ENCODE data around the gene PIAS1.
"Not testable (repeated sequence)": the region's sequence is repeated elsewhere in the genome, so short reads cannot be mapped to it uniquely, and the experiment has no call there.

The PIAS1 gene

GRCh38 chr15:68200016-68200861 lies 146.1 kb downstream of the PIAS1 start:
- no peak for DNase-seq (ENCODE audit: low read depth)
- no peak overlapping the region for H3K4me3 ChIP-seq (ENCODE audit: control insufficient read depth, low read depth, low read length)
- TF ChIP-seq CTCF (IDR thresholded peaks at IDR 0.05; ENCODE audit: control insufficient read depth, insufficient read depth, low read depth, low read length, missing control alignments) = no peak

DNA sequence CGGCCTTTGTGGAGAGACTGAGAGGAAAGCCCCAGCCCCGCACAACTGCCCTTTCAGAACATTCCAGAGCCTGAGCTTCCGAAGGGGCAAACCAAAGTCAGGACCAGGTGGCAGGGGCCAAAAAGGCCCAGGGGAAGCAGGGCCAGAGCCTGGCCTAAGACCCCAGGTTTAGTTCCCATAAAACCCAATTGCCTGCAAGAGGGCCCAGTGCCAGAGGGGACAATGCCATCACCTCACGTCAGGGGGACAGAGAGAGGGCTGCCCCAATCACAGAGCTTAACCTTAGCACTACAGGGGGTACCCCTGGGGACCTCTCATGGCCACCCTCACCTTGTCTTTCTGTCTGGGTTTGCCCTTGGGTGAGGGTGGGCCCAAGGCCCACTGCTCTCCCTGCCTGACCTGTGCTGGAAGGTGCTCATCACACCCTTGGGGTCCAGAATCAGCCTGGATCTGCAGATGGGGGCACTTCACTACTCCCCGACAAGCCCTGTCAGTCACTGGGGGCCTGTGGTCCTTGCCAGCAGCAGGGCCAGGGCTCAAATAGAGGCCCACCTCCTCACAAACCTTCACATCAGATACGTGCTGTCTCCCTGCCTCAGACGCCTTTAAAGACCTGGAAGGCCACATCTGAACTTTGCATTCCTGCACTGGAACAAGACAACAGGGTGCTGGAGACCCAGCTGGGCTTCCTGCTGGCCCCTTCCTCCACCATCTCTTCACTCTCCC lies 147.2 kb downstream of the PIAS1 start:
- no peak for DNase-seq (ENCODE audit: low read depth)
- no peak for TF ChIP-seq CTCF (IDR thresholded peaks at IDR 0.05; ENCODE audit: control insufficient read depth, insufficient read depth, low read depth, low read length, missing control alignments)
- no peak overlapping the region for H3K4me3 ChIP-seq (ENCODE audit: control insufficient read depth, low read depth, low read length)

DNA sequence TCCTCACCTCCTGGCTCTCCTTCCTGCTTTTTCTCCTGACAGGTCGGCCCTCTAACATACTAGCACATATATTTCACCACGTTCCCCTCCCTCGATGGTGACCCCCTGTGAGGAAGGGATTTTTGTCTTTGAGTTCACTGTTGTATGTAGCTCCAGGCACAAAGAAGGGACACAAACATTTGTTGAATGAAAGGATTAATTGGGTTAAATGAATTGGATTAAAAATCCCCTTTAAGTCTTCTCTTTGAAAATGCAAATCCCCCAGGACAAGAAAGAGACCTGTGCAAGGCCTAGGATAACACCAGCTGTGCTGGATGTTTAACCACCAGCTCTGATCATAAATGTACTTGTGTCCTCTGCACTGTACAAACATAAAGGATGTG lies 147.8 kb downstream of the PIAS1 start:
- no peak for DNase-seq (ENCODE audit: low read depth)
- H3K4me3 ChIP-seq (ENCODE audit: control insufficient read depth, low read depth, low read length) = no peak overlapping the region
- TF ChIP-seq CTCF (IDR thresholded peaks at IDR 0.05; ENCODE audit: control insufficient read depth, insufficient read depth, low read depth, low read length, missing control alignments) = no peak

DNA sequence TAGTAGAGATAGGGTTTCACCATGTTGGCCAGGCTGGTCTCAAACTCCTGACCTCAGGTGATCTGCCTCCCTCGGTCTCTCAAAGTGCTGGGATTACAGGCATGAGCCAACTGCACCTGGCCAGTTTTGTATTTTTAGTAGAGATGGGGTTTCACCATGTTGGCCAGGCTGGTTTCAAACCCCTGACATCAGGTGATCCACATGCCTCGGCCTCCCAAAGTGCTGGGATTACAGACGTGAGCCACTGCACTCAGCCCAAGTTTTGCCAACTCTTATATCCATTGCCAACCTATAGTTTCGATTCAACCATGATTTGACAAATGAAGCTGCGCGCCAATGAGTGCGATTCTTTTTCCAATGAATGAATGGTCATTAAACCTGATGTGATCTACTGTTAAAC lies 148.9 kb downstream of the PIAS1 start:
- DNase-seq (ENCODE audit: low read depth); H3K4me3 ChIP-seq (ENCODE audit: control insufficient read depth, low read depth, low read length): not testable (repeated sequence)

- no peak for TF ChIP-seq CTCF (IDR thresholded peaks at IDR 0.05; ENCODE audit: control insufficient read depth, insufficient read depth, low read depth, low read length, missing control alignments)
- DNase-seq (ENCODE audit: low read depth) = no peak
- H3K4me3 ChIP-seq (ENCODE audit: control insufficient read depth, low read depth, low read length) = no peak overlapping the region
Measured at GRCh38 chr15:68203486-68203885, 149.4 kb downstream of the PIAS1 start.

- DNase-seq (ENCODE audit: low read depth) = no peak
- no peak for TF ChIP-seq CTCF (IDR thresholded peaks at IDR 0.05; ENCODE audit: control insufficient read depth, insufficient read depth, low read depth, low read length, missing control alignments)
- H3K4me3 ChIP-seq (ENCODE audit: control insufficient read depth, low read depth, low read length) = no peak overlapping the region
Measured at GRCh38 chr15:68203956-68204355, 149.8 kb downstream of the PIAS1 start.

- H3K4me3 ChIP-seq (ENCODE audit: control insufficient read depth, low read depth, low read length) = no peak overlapping the region
- no peak for DNase-seq (ENCODE audit: low read depth)
- no peak for TF ChIP-seq CTCF (IDR thresholded peaks at IDR 0.05; ENCODE audit: control insufficient read depth, insufficient read depth, low read depth, low read length, missing control alignments)
Measured at GRCh38 chr15:68204361-68204760, 150.2 kb downstream of the PIAS1 start.
